Measurements from ENCODE around the gene ZNF441. TPM values are rescaled to one million over a fixed set of nuclear protein-coding genes. Genes with fewer than 3 reads are reported as not detected.
"Not testable (repeated sequence)": the region's sequence is repeated elsewhere in the genome, so short reads cannot be mapped to it uniquely, and the experiment has no call there.

ZNF441 gene
- total RNA-seq, 2 experiments from 2014 or later = 4.0 to 4.1 TPM

DNA sequence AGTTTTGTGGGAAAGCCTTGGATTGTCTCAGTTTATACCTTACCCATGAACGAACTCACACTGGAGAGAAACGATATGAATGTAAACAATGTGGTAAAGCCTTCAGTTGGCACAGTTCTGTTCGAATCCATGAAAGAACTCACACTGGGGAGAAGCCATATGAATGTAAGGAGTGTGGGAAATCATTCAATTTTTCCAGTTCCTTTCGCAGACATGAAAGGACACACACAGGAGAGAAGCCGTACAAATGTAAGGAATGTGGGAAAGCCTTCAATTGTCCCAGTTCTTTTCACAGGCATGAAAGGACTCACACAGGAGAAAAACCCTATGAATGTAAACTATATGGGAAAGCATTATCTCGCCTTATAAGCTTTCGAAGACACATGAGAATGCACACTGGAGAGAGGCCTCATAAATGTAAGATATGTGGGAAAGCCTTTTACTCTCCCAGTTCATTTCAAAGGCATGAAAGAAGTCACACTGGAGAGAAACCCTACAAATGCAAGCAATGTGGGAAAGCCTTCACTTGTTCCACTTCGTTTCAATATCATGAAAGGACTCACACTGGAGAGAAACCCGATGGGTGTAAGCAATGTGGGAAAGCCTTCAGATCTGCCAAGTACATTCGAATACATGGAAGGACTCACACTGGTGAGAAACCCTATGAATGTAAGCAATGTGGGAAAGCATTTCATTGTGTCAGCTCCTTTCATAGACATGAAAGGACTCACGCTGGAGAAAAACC lies 39.7 kb downstream of the ZNF441 start:
- H3K27ac Mint-ChIP-seq = no peak overlapping the region

DNA sequence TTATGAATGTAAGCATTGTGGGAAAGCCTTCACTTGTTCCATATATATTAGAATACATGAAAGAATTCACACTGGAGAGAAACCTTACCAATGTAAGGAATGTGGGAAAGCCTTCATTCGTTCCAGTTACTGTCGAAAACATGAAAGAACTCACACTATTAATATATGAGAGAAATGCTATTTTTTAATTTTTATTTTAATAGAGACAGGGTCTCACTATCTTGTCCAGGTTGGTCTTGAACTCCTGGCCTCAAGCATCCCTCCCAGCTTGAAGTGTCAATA lies 40.2 kb downstream of the ZNF441 start:
- Mint-ChIP-seq H3K27ac (no peak overlapping the region), H3K9me3 (peaks cover 47% of the 10 kb centered on the region), H3K4me3 (no peak overlapping the region), H3K36me3 (peaks cover 42% of the 10 kb centered on the region), H3K27me3 (no peaks in the 10 kb centered on the region), H3K4me1 (no peaks in the 10 kb centered on the region)
- DNase-seq = no peak

More for the DNA sequence above, 39.7 kb downstream of the ZNF441 start:
- Mint-ChIP-seq H3K27me3 (no peaks in the 10 kb centered on the region), H3K36me3 (peaks cover 42% of the 10 kb centered on the region), H3K4me1 (no peaks in the 10 kb centered on the region), H3K4me3 (no peak overlapping the region), H3K9me3 (peaks cover 47% of the 10 kb centered on the region)
- no peak for DNase-seq

DNA sequence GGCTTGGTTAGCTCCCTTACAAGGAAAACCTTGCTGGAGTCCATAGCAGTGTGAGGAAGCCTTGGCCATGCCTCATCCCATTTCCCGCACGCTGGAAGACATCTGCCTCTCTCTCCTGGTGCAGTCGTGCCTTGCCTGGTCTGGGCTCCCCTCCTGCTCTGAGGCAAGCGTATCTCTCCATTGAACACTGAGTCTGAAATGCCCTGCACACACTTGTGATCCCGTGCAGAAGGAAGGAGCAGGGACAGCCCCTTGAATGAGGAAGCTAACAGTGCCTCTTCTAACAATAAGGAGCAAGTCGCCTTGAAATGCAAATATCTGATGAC lies 46.9 kb downstream of the ZNF441 start:
- peaks cover 15% of the 10 kb centered on the region for H3K9me3 Mint-ChIP-seq

DNA sequence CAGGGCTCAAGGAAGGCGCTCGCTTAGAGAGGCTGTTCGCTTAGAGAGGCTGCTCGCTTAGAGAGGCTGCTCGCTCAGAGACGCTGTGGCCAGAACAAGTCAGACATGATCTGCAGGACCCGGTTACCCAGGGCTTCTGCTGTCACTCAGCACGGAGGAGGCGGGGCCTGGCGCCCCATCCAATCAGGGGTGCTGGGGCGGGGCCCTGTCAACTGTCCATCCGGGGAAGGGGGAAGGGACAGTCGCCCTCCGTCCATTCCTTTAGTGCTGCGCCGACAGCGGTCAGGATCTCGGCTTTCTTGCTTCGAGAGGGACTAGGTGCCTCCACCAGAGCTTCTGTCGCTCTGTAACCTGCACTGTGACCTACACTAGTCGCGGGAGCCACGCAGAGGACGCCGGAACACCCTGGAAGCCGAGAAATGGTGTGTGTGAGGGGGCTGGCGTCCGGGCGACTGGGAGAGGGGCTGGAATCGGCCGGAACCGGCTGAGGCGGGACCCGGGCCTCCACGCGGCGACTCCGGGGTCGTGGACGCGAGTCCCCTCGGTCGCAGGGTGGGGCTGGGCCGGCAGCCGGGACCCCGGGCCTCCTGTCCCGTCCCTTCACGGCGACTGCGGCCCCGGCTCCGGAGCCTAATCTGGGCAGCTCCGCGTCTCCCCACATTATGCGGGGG lies 47.4 kb downstream of the ZNF441 start, which contains the start of gene ZNF440:
TSS of gene ZNF440 (plus strand) at position 245 of the 671 bp plus-strand sequence. CDS start at position 420, 175 bp downstream.
- peak; percentile 91 for DNase-seq
- H3K27me3 Mint-ChIP-seq = no peaks in the 10 kb centered on the region
- peaks cover 22% of the 10 kb centered on the region for H3K4me1 Mint-ChIP-seq
- peaks cover 30% of the 10 kb centered on the region for H3K36me3 Mint-ChIP-seq
- peak within 1 kb of the TSS; percentile 76 for H3K27ac Mint-ChIP-seq
- H3K9me3 Mint-ChIP-seq = peaks cover 10% of the 10 kb centered on the region
- peak within 1 kb of the TSS; percentile 89 for H3K4me3 Mint-ChIP-seq

More for the DNA sequence above, 46.9 kb downstream of the ZNF441 start:
- Mint-ChIP-seq H3K4me1 (peaks cover 22% of the 10 kb centered on the region), H3K27ac (peak overlapping the region; percentile 76), H3K4me3 (peak overlapping the region; percentile 89), H3K27me3 (no peaks in the 10 kb centered on the region), H3K36me3 (peaks cover 32% of the 10 kb centered on the region)
- no peak for DNase-seq

DNA sequence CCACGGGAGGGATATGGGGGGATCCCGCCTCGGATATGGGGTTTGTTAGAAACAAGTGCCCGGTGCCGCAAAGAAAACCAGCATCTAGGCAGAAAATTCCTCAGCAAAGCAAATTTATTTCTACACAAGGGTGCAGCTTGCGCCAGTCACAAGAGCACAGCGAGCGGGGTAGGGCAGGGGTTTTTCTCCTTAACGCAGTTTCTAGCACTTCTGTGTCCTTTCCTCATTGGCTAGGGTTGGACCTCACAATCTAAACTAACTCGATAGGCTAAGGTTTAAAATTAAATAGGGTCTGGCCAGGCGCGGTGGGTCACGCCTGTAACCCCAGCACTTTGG lies 47.9 kb downstream of the ZNF441 start:
- Mint-ChIP-seq H3K27ac (no peak overlapping the region), H3K9me3 (peaks cover 9% of the 10 kb centered on the region), H3K4me3 (peak overlapping the region; percentile 89), H3K36me3 (peaks cover 30% of the 10 kb centered on the region), H3K27me3 (no peaks in the 10 kb centered on the region), H3K4me1 (peaks cover 22% of the 10 kb centered on the region)
- no peak for DNase-seq

DNA sequence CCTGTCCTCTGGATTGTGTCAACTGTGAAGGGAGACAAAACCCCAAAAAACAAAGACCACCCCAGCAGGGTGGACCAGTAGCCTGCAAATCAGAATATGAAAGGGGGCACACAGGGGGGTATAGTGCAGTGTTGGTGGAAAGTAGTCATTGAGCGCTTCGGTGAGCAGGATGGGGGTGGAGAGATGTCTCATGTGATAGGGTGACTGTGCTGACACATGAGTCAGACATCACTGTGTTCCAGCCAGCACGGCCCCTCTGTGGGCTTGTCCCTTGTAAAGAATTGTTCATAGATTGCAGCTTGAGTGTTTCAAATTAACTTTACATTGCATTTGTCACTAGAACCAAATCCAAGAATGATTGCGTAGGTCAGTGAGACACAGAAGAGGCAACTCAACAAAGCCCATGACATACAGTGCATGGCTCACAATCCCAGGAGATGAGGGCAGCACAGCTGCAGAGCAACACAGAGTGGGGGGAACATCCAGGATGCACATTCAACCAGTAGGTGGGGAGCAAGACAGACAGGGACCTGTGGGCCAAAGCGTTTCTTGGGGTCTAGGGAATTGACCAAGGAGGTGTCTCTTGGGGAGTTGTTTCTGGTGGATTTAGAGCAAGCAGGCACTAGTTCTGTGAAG lies 54.8 kb downstream of the ZNF441 start:
- H3K27ac Mint-ChIP-seq = no peak overlapping the region
- DNase-seq = no peak
- H3K4me3 Mint-ChIP-seq = no peak overlapping the region
- H3K27me3 Mint-ChIP-seq = no peaks in the 10 kb centered on the region
- peaks cover 22% of the 10 kb centered on the region for H3K9me3 Mint-ChIP-seq
- H3K4me1 Mint-ChIP-seq = peaks cover 3% of the 10 kb centered on the region
- peaks cover 72% of the 10 kb centered on the region for H3K36me3 Mint-ChIP-seq

DNA sequence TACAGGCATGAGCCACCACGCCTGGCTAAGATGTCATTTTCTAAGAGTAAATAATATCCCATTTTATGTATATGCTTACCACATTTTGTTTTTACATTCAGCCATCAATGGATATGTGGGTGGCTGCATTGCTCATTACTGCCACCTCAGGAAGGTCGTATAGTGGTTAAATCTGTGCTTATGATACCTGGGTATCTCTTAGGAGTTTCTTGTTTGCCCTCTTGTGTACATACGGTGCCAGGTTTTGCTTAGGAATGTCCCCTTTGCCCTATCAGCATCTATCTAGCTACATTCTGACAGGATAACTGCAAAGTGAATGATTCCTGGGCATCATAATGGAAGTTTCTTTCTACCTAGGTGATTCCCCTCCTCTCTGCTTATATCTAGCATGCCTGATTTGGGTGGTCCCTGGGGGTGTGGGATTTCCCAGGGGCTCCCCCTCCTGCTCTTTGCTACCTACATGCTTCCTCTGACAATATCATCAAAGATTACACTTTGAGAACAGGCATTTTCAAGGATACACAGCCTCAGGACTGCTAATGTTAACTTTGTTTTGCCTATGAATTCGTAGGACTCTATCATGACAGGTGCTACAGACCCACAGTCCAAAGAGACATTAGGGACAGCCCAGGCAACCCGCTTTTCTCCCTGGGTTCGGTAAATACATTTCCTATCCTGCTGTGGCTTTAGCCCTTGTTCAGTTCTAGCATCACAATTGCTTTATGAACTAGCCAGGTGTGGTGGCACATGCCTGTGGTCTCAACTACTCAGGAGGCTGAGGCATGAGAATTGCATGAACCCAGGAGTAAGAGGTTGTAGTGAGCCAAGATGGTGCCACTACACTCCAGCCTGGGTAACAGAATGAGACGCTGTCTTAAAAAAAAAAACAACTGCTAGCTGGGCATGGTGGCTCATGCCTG lies 62.4 kb downstream of the ZNF441 start:
- DNase-seq = peak; percentile 11
- peaks cover 59% of the 10 kb centered on the region for H3K9me3 Mint-ChIP-seq
- not testable (repeated sequence) for H3K27me3 Mint-ChIP-seq, H3K4me1 Mint-ChIP-seq, H3K27ac Mint-ChIP-seq, H3K4me3 Mint-ChIP-seq
- peaks cover 89% of the 10 kb centered on the region for H3K36me3 Mint-ChIP-seq

DNA sequence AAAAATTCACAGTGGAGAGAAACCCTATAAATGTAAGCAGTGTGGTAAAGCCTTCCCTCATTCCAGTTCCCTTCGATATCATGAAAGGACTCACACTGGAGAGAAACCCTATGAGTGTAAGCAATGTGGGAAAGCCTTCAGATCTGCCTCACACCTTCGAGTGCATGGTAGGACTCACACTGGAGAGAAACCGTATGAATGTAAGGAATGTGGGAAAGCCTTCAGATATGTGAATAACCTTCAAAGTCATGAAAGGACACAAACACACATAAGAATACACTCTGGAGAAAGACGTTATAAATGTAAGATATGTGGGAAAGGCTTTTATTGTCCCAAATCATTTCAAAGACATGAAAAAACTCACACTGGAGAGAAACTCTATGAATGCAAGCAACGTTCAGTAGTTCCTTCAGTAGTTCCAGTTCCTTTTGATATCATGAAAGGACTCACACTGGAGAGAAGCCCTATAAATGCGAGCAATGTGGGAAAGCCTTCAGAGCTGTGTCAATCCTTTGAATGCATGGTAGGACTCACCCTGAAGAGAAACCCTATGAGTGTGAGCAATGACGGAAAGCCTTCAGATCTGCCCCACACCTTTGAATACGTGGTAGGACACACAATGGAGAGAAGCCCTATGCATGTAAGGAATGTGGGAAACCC lies 65.6 kb downstream of the ZNF441 start:
- H3K36me3 Mint-ChIP-seq = peaks cover 84% of the 10 kb centered on the region
- no peaks in the 10 kb centered on the region for H3K4me1 Mint-ChIP-seq
- no peak for DNase-seq
- H3K27ac Mint-ChIP-seq = no peak overlapping the region
- no peak overlapping the region for H3K4me3 Mint-ChIP-seq
- H3K9me3 Mint-ChIP-seq = peaks cover 61% of the 10 kb centered on the region
- H3K27me3 Mint-ChIP-seq = no peaks in the 10 kb centered on the region

DNA sequence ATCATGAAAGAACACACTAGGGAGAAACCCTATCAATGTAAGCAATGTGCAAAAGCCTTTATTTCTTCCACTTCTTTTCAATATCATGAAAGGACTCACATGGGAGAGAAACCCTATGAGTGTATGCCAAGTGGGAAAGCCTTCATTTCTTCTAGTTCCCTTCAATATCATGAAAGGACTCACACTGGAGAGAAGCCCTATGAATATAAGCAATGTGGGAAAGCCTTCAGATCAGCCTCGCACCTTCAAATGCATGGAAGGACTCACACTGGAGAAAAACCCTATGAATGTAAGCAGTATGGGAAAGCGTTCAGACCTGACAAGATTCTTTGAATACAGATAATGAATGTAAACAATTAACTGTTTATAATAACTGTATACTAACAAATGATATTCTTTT lies 66.7 kb downstream of the ZNF441 start:
- no peak for DNase-seq
- peaks cover 72% of the 10 kb centered on the region for H3K36me3 Mint-ChIP-seq
- H3K4me3 Mint-ChIP-seq = no peak overlapping the region
- H3K9me3 Mint-ChIP-seq = peaks cover 52% of the 10 kb centered on the region
- no peaks in the 10 kb centered on the region for H3K27me3 Mint-ChIP-seq
- no peaks in the 10 kb centered on the region for H3K4me1 Mint-ChIP-seq
- H3K27ac Mint-ChIP-seq = no peak overlapping the region

Other genes starting within 250 kb of the ZNF441 start
- gene ECSIT, start 237.9 kb upstream of the ZNF441 start, total RNA-seq = 10 to 100 TPM; 46.7 to 51.7 TPM
- under 1 TPM in 1 of 2 experiments, not detected in 1; 0.36 TPM for gene CNN1, start 228.1 kb upstream of the ZNF441 start, total RNA-seq
- 10 to 100 TPM; 63.8 to 69.3 TPM for gene ELOF1, start 207.8 kb upstream of the ZNF441 start, total RNA-seq
- 1 to 10 TPM; 3.4 to 4.3 TPM for gene ACP5, start 189.4 kb upstream of the ZNF441 start, total RNA-seq
- gene ZNF627, start 169.5 kb upstream of the ZNF441 start, total RNA-seq = 1 to 10 TPM; 4.7 to 5.5 TPM
- gene ZNF823, start 28.1 kb upstream of the ZNF441 start, total RNA-seq = 1 to 10 TPM; 2.2 to 3.6 TPM
- gene ZNF491, start 31.5 kb downstream of the ZNF441 start, total RNA-seq = under 1 TPM; 0.56 to 0.87 TPM
- 1 to 10 TPM; 6.3 to 8.3 TPM for gene ZNF440, start 47.3 kb downstream of the ZNF441 start, total RNA-seq
- 1 to 10 TPM; 6.0 to 6.4 TPM for gene ZNF439, start 81.7 kb downstream of the ZNF441 start, total RNA-seq
- gene ZNF69, start 120.8 kb downstream of the ZNF441 start, total RNA-seq = 1 to 10 TPM; 2.8 to 3.8 TPM
- 10 to 100 TPM; 10.2 to 11.3 TPM for gene ZNF700, start 158.1 kb downstream of the ZNF441 start, total RNA-seq
- gene ZNF763, start 198.0 kb downstream of the ZNF441 start, total RNA-seq = under 1 TPM; 0.85 to 0.96 TPM